Vagina (tissue), 2 donors: ENCODE results near the gene OR2AE1.

Experiments
- POLR2A ChIP-seq, 2 donors: fragments of 450-650 bp; IDR thresholded peaks; one replicate each; pipeline ENCODE4 v1.6.1; 2017; ENCODE audit warnings: antibody characterized with exemption in 2 of 2, mild to moderate bottlenecking in 2 of 2, moderate library complexity in 2 of 2
- TF ChIP-seq, protein P1 (sequence below), 3 experiments: fragments of 450-650 bp in 2 of 3; fragments of 200-600 bp in 1 of 3; sonication (generic) in 1 of 3; IDR thresholded peaks; one replicate each; pipeline ENCODE4 v1.5.1; 2017 to 2019; ENCODE audit warnings: antibody characterized with exemption in 3 of 3, mild to moderate bottlenecking in 2 of 3, moderate library complexity in 2 of 3

DNA sequence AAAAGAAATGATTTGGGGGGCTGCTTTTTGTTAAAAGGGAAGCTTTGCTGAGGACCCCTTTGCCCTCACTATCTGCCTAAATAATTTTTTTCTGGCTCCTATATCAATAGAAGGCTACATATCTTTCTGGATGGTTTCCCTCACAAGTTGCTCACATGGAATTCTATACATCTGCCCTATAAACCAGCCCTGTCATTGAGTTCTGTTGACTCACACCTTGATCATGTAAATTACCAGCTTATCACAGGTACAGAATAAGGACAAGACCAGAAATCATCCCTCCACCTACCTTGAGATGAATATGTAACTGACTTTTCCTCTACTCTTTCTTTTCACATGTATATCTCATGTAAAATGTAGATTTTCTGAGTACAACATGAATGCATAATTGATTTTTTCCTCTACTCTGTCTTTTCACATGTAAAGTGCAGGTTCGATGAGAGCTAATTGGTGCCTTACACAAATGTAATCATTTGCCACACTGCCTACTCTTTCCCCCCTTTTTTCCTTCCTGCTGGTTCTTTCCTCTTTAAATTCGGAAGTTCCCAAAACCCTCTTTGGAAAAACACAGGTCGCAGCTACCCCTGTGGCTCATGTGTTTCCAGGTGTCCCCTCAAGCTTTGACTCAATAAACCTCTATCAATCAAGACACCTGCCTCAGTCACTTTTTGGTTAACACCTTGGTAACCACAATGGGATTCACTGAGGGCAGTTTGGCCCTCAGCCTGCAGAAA is 36.5 kb downstream of the OR2AE1 start:
- TF ChIP-seq, protein P1, sequence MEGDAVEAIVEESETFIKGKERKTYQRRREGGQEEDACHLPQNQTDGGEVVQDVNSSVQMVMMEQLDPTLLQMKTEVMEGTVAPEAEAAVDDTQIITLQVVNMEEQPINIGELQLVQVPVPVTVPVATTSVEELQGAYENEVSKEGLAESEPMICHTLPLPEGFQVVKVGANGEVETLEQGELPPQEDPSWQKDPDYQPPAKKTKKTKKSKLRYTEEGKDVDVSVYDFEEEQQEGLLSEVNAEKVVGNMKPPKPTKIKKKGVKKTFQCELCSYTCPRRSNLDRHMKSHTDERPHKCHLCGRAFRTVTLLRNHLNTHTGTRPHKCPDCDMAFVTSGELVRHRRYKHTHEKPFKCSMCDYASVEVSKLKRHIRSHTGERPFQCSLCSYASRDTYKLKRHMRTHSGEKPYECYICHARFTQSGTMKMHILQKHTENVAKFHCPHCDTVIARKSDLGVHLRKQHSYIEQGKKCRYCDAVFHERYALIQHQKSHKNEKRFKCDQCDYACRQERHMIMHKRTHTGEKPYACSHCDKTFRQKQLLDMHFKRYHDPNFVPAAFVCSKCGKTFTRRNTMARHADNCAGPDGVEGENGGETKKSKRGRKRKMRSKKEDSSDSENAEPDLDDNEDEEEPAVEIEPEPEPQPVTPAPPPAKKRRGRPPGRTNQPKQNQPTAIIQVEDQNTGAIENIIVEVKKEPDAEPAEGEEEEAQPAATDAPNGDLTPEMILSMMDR (IDR thresholded peaks at IDR 0.05), result no peak
- no peak for TF ChIP-seq POLR2A (IDR thresholded peaks at IDR 0.05)
